Ovary (tissue), 3 donors: ENCODE measurements around the gene DGKG.

Experiments
- EP300 ChIP-seq: sonication (generic); formaldehyde crosslinking; IDR thresholded peaks from one replicate; pipeline ENCODE4 v1.6.1; 2017; ENCODE audit warnings: antibody characterized with exemption
- POLR2A ChIP-seq: fragments of 450-650 bp; IDR thresholded peaks from one replicate; pipeline ENCODE4 v1.6.1; 2017; ENCODE audit warnings: antibody characterized with exemption, mild to moderate bottlenecking, moderate library complexity
- TF ChIP-seq, protein P1 (sequence below), 3 donors: fragments of 450-650 bp in 2 of 3; fragments of 200-600 bp in 1 of 3; IDR thresholded peaks; one replicate each; pipeline versions ENCODE4 v1.5.1 to v1.8.0; 2016 to 2022; ENCODE audit warnings: antibody characterized with exemption in 3 of 3, mild to moderate bottlenecking in 1 of 3
- donor health status: DM: no; HTN: no; CAD: no.

GRCh38 chr3:186374376-186374775 lies 12.3 kb upstream of the DGKG start:
- TF ChIP-seq, protein P1, sequence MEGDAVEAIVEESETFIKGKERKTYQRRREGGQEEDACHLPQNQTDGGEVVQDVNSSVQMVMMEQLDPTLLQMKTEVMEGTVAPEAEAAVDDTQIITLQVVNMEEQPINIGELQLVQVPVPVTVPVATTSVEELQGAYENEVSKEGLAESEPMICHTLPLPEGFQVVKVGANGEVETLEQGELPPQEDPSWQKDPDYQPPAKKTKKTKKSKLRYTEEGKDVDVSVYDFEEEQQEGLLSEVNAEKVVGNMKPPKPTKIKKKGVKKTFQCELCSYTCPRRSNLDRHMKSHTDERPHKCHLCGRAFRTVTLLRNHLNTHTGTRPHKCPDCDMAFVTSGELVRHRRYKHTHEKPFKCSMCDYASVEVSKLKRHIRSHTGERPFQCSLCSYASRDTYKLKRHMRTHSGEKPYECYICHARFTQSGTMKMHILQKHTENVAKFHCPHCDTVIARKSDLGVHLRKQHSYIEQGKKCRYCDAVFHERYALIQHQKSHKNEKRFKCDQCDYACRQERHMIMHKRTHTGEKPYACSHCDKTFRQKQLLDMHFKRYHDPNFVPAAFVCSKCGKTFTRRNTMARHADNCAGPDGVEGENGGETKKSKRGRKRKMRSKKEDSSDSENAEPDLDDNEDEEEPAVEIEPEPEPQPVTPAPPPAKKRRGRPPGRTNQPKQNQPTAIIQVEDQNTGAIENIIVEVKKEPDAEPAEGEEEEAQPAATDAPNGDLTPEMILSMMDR (IDR thresholded peaks at IDR 0.05) = no peak
- TF ChIP-seq EP300 (no peak), POLR2A (no peak)
